GM12864 (cell line): ENCODE data around the gene DOC2B.

Experiments used
- DNase-seq: peaks from one replicate; pipeline ENCODE4 v3.0.0-alpha.2; 2011; ENCODE audit warnings: low read depth
- H3K4me3 ChIP-seq: 2 replicates; pipeline ENCODE4 v1.5.1; 2011; ENCODE audit warnings: mild to moderate bottlenecking, low read depth, low read length, control low read depth
- TF ChIP-seq, protein P1 (sequence below): IDR thresholded peaks from 2 replicates; pipeline ENCODE4 v1.5.1; 2011; ENCODE audit warnings: low read depth, mild to moderate bottlenecking, moderate library complexity, low read length, control low read depth, inconsistent platforms; ENCODE audit errors: missing control alignments

DOC2B gene

GRCh38 chr17:182050-182751, 751 bp upstream of the DOC2B start:
- no peak for DNase-seq
- H3K4me3 ChIP-seq = no peak overlapping the region

GRCh38 chr17:180381-181244, 837 bp downstream of the DOC2B start:
- TF ChIP-seq, protein P1, sequence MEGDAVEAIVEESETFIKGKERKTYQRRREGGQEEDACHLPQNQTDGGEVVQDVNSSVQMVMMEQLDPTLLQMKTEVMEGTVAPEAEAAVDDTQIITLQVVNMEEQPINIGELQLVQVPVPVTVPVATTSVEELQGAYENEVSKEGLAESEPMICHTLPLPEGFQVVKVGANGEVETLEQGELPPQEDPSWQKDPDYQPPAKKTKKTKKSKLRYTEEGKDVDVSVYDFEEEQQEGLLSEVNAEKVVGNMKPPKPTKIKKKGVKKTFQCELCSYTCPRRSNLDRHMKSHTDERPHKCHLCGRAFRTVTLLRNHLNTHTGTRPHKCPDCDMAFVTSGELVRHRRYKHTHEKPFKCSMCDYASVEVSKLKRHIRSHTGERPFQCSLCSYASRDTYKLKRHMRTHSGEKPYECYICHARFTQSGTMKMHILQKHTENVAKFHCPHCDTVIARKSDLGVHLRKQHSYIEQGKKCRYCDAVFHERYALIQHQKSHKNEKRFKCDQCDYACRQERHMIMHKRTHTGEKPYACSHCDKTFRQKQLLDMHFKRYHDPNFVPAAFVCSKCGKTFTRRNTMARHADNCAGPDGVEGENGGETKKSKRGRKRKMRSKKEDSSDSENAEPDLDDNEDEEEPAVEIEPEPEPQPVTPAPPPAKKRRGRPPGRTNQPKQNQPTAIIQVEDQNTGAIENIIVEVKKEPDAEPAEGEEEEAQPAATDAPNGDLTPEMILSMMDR = no peak
- H3K4me3 ChIP-seq = no peak overlapping the region
- DNase-seq = no peak

More at GRCh38 chr17:182050-182751, 751 bp upstream of the DOC2B start:
- TF ChIP-seq, protein P1 = no peak

DNA sequence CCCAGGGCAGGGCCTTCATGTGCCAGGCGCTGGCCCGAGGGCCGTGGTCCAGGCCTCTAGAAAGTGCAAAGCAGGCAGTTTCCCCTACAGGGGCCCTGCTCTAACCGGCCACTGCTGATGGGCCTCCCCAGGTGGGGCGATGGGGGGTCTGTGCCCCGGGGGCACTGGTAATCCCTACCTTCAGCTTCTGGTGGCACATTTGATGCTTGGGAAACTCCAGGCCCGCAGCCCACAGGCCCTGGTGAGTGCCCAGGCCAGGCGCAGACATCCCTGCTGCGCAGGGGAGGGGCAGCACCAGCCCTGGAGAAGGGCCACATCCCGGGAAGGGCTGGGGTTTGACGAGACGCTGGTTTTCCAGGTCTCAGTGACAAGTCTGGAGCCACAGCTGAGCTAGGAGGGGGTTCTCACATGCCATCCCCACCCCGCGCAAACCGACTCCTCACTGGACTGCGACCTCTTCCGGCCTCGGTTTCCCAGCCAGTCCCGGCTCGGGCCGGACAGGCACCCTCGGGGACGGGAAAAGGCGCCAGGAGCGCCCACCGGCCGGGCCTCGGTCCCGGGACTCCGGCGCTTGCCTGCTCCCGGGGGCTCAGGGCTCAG, 1.6 kb downstream of the DOC2B start:
- TF ChIP-seq, protein P1 = no peak
- DNase-seq = no peak
- H3K4me3 ChIP-seq = no peak overlapping the region

GRCh38 chr17:179066-179432, 2.4 kb downstream of the DOC2B start:
- no peak for DNase-seq
- H3K4me3 ChIP-seq = no peak overlapping the region
- TF ChIP-seq, protein P1 = no peak

DNA sequence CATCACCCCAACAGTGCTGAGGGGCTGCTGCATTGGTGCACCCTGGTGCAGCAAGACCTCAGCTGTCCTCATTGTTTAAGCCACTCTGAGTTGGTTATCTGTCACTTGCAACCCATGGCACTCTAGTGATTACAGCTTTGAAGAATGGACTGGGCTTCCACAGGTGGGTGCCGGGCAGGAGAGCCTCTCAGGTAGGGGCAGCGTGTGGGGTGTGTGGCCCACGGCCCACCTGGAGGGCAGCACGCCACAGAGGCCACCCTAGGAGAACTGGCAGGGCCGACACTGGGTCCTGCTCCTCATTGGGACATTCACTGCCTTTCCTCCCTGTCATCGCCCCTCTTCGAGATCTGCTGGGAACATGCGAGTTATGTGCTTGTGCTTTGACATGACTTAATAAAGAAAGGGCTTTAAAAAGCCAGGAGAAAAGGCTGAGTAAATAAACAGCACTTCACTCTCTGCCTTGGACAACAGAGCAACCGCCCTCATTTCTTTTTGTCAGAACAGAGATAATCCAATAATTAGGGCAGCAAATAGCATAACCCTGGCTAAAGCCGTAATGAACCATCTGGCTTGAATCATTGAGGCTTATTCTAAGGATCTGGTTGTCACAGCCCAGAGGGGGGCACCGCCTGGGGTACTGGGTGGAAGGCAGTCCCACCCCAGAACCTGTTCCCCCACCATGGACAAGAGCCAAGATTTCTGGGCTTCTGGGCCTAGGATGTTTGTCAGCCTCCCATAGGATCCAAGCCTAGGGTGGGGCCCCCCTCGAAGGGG, 3.0 kb downstream of the DOC2B start:
- DNase-seq = no peak
- H3K4me3 ChIP-seq = no peak overlapping the region
- TF ChIP-seq, protein P1 = no peak

DNA sequence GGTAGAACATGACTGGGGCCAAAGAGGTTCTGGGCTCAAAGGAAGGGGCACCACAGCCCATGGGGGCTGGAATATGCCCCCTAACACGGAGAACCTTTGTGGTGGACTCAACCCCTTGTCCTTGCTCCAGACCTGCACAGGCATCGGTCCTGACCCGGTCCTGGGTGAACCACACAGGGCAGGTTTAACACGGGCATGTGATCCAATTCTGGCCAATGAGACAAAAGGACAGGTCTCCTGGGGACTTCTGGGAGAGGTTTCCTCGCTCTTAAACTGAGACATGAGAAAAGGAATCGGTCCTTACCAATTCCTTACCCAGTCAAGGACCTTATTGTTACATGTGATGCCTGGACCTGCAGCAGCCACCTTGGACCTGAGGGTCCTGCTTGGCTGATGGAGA, 3.7 kb downstream of the DOC2B start:
- DNase-seq = no peak
- no peak overlapping the region for H3K4me3 ChIP-seq
- TF ChIP-seq, protein P1 = no peak
